ENCODE results near the gene MIF4GD.

DNA sequence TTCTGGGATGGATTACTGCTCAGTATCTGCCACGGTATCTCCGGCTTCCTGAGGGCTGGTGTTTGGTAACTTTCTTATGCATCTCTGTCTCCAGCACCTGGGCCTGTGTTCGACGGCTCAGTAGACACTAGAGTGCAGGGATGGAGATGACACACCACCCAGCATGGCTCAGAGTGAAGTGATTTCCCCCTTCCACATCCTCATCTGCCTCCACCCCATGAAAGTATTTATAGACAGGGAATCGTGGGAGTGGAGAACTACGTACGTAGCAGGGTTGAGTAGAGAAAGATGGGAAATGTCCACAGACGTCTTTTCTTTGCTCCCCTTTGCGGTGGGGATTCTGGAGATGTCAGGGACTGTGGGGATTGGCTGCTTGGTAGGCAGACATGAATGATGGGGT, 30.0 kb upstream of the MIF4GD start:
- TF ChIP-seq, protein P1, sequence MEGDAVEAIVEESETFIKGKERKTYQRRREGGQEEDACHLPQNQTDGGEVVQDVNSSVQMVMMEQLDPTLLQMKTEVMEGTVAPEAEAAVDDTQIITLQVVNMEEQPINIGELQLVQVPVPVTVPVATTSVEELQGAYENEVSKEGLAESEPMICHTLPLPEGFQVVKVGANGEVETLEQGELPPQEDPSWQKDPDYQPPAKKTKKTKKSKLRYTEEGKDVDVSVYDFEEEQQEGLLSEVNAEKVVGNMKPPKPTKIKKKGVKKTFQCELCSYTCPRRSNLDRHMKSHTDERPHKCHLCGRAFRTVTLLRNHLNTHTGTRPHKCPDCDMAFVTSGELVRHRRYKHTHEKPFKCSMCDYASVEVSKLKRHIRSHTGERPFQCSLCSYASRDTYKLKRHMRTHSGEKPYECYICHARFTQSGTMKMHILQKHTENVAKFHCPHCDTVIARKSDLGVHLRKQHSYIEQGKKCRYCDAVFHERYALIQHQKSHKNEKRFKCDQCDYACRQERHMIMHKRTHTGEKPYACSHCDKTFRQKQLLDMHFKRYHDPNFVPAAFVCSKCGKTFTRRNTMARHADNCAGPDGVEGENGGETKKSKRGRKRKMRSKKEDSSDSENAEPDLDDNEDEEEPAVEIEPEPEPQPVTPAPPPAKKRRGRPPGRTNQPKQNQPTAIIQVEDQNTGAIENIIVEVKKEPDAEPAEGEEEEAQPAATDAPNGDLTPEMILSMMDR (conservative IDR thresholded peaks at IDR 0.05; ENCODE audit: low read depth, low read length), result no peak
- no peak for TF ChIP-seq POLR2A (IDR thresholded peaks at IDR 0.05; ENCODE audit: low read depth, low read length)
- TF ChIP-seq MXI1 (IDR thresholded peaks at IDR 0.05; ENCODE audit: borderline replicate concordance, low read depth, low read length), result no peak
- TF ChIP-seq, protein P2, sequence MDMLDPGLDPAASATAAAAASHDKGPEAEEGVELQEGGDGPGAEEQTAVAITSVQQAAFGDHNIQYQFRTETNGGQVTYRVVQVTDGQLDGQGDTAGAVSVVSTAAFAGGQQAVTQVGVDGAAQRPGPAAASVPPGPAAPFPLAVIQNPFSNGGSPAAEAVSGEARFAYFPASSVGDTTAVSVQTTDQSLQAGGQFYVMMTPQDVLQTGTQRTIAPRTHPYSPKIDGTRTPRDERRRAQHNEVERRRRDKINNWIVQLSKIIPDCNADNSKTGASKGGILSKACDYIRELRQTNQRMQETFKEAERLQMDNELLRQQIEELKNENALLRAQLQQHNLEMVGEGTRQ (IDR thresholded peaks at IDR 0.05; ENCODE audit: low read depth, low read length), result no peak

Measured in IMR-90 (cell line).